Esophagus (tissue), 2 donors: ENCODE measurements around the gene DYNLRB1. TPM values are rescaled to one million over a fixed set of nuclear protein-coding genes. Genes with fewer than 3 reads are reported as not detected.
"Not testable (repeated sequence)": the region's sequence is repeated elsewhere in the genome, so short reads cannot be mapped to it uniquely, and the experiment has no call there.

Experiments
- H3K27ac ChIP-seq, 2 donors: one replicate each; pipeline ENCODE4 v1.5.1; 2013; ENCODE audit warnings: low read depth in 2 of 2, mild to moderate bottlenecking in 2 of 2, inconsistent platforms in 1 of 2, low read length in 1 of 2, moderate library complexity in 1 of 2
- H3K27me3 ChIP-seq, 2 donors: one replicate each; pipeline ENCODE4 v1.6.1; 2013; ENCODE audit warnings: low read length in 2 of 2, control low read depth in 1 of 2, mild to moderate bottlenecking in 1 of 2; ENCODE audit not compliant: insufficient read depth in 2 of 2, control insufficient read depth in 1 of 2
- H3K36me3 ChIP-seq, 2 donors: one replicate each; pipeline ENCODE4 v1.6.1; 2013; ENCODE audit warnings: low read length in 1 of 2; ENCODE audit not compliant: control insufficient read depth in 2 of 2, insufficient read depth in 2 of 2
- H3K4me1 ChIP-seq, 2 donors: one replicate each; pipeline ENCODE4 v1.6.1; 2013; ENCODE audit warnings: low read length in 1 of 2; ENCODE audit not compliant: control insufficient read depth in 2 of 2, insufficient read depth in 2 of 2
- H3K4me3 ChIP-seq, 2 donors: one replicate each; pipeline ENCODE4 v1.5.1; 2013; ENCODE audit warnings: low read length in 2 of 2, mild to moderate bottlenecking in 2 of 2, low read depth in 1 of 2, moderate library complexity in 1 of 2
- H3K9me3 ChIP-seq, 2 donors: one replicate each; pipeline ENCODE4 v1.6.1; 2013; ENCODE audit warnings: mild to moderate bottlenecking in 2 of 2, low read depth in 1 of 2, low read length in 1 of 2, moderate library complexity in 1 of 2; ENCODE audit not compliant: control insufficient read depth in 2 of 2, insufficient read depth in 1 of 2
- WGBS, 2 donors: extraction: QIAGEN DNeasy Blood & Tissue Kit; methylation state at CpG; one replicate each; pipeline ENCODE4 v1.1.7; 2013; 5-methylcytosine and 5-hydroxymethylcytosine counted together
- polyA plus RNA-seq, 2 donors: library from polyadenylated mRNA; stranded (reverse); fragments of 200-250 nt; gene quantifications; one replicate each; pipeline ENCODE4 v1.2.3, GENCODE V29; 2013
- donor health status: healthy with polysubstance abuse.
- donor health status: Bipolar disorder and iron deficiency.

The DYNLRB1 gene
- polyA plus RNA-seq, 2 donors: 140 to 189 TPM

GRCh38 chr20:34485068-34485634, 31.1 kb upstream of the DYNLRB1 start:
- no peaks in the 10 kb centered on the region for H3K4me1 ChIP-seq
- no peak overlapping the region for H3K27ac ChIP-seq
- 80% methylated on average over 4 of the region's 4 CpGs for WGBS, 2 donors
- peaks cover 8 to 19% of the 10 kb centered on the region in 2 donors for H3K36me3 ChIP-seq
- H3K27me3 ChIP-seq: no peaks in the 10 kb centered on the region
- no peaks in the 10 kb centered on the region for H3K9me3 ChIP-seq
- H3K4me3 ChIP-seq: no peak overlapping the region

GRCh38 chr20:34491226-34491931, 24.8 kb upstream of the DYNLRB1 start:
- Histone ChIP-seq H3K36me3 (peaks cover 0 to 13% of the 10 kb centered on the region in 2 donors), H3K4me3 (no peak overlapping the region), H3K4me1 (no peaks in the 10 kb centered on the region), H3K27me3 (no peaks in the 10 kb centered on the region), H3K27ac (no peak overlapping the region), H3K9me3 (no peaks in the 10 kb centered on the region)
- 91 to 96% methylated on average over 4 of the region's 4 CpGs for WGBS, 2 donors

- H3K9me3 ChIP-seq: no peaks in the 10 kb centered on the region
- WGBS, 2 donors: 96 to 97% methylated on average over 4 of the region's 4 CpGs
- H3K4me3 ChIP-seq: no peak overlapping the region
- peaks cover 0 to 13% of the 10 kb centered on the region in 2 donors for H3K36me3 ChIP-seq
- H3K4me1 ChIP-seq: no peaks in the 10 kb centered on the region
- no peak overlapping the region for H3K27ac ChIP-seq
- no peaks in the 10 kb centered on the region for H3K27me3 ChIP-seq
Observed at GRCh38 chr20:34491932-34492509, 24.2 kb upstream of the DYNLRB1 start.

- peaks cover 0 to 8% of the 10 kb centered on the region in 2 donors for H3K36me3 ChIP-seq
- H3K27me3 ChIP-seq: no peaks in the 10 kb centered on the region
- no peak overlapping the region for H3K4me3 ChIP-seq
- no peaks in the 10 kb centered on the region for H3K4me1 ChIP-seq
- H3K9me3 ChIP-seq: no peaks in the 10 kb centered on the region
- no peak overlapping the region for H3K27ac ChIP-seq
- WGBS, 2 donors: 85 to 94% methylated on average over 4 of the region's 4 CpGs
Observed at GRCh38 chr20:34493646-34494045, 22.6 kb upstream of the DYNLRB1 start.

- H3K27ac ChIP-seq: no peak overlapping the region
- no peak overlapping the region for H3K4me3 ChIP-seq
- H3K27me3 ChIP-seq: no peaks in the 10 kb centered on the region
- 91 to 96% methylated on average over 7 of the region's 7 CpGs for WGBS, 2 donors
- H3K9me3 ChIP-seq: no peaks in the 10 kb centered on the region
- peaks cover 0 to 7% of the 10 kb centered on the region in 2 donors for H3K36me3 ChIP-seq
- H3K4me1 ChIP-seq: no peaks in the 10 kb centered on the region
Observed at GRCh38 chr20:34495307-34495706, 20.9 kb upstream of the DYNLRB1 start.

GRCh38 chr20:34495916-34496315, 20.3 kb upstream of the DYNLRB1 start:
- Histone ChIP-seq H3K36me3 (peaks cover 0 to 7% of the 10 kb centered on the region in 2 donors), H3K4me1 (no peaks in the 10 kb centered on the region), H3K27me3 (no peaks in the 10 kb centered on the region), H3K9me3 (no peaks in the 10 kb centered on the region), H3K27ac (no peak overlapping the region), H3K4me3 (no peak overlapping the region)
- WGBS, 2 donors: 100% methylated on average over 1 of the region's 1 CpG

- H3K4me3 ChIP-seq, H3K27ac ChIP-seq, H3K9me3 ChIP-seq, H3K4me1 ChIP-seq, H3K27me3 ChIP-seq, H3K36me3 ChIP-seq: not testable (repeated sequence)
- 79 to 80% methylated on average over 6 of the region's 6 CpGs for WGBS, 2 donors
Observed at GRCh38 chr20:34497596-34497995, 18.6 kb upstream of the DYNLRB1 start.

- Histone ChIP-seq H3K27me3 (no peaks in the 10 kb centered on the region), H3K9me3 (no peaks in the 10 kb centered on the region), H3K4me3 (no peak overlapping the region), H3K27ac (no peak overlapping the region), H3K36me3 (peaks cover 0 to 4% of the 10 kb centered on the region in 2 donors), H3K4me1 (no peaks in the 10 kb centered on the region)
- 96 to 97% methylated on average over 1 of the region's 1 CpG for WGBS, 2 donors
Observed at GRCh38 chr20:34500823-34501222, 15.4 kb upstream of the DYNLRB1 start.

- Histone ChIP-seq H3K36me3 (peaks cover 3 to 9% of the 10 kb centered on the region in 2 donors), H3K9me3 (no peaks in the 10 kb centered on the region), H3K4me1 (no peaks in the 10 kb centered on the region), H3K27ac (no peak overlapping the region), H3K4me3 (no peak overlapping the region), H3K27me3 (no peaks in the 10 kb centered on the region)
- 90 to 99% methylated on average over 3 of the region's 3 CpGs for WGBS, 2 donors
Observed at GRCh38 chr20:34506480-34506879, 9.7 kb upstream of the DYNLRB1 start.
